HG02759 (cell line): ENCODE measurements around the gene IRF3.
A peak's percentile ranks its signal among the peaks of the same experiment; 100 is the strongest.
"Not testable (repeated sequence)": the region's sequence is repeated elsewhere in the genome, so short reads cannot be mapped to it uniquely, and the experiment has no call there.

Experiments
- ATAC-seq: cut with Tn5 transposase; IDR thresholded peaks from one replicate; pipeline ENCODE4 v1.9.1; 2021; ENCODE audit warnings: mild to moderate bottlenecking, moderate library complexity; ENCODE audit not compliant: unreplicated experiment

Gene IRF3

GRCh38 chr19:49651029-49651819, 14.4 kb downstream of the IRF3 start:
- ATAC-seq: no peak

GRCh38 chr19:49646586-49646985, 19.1 kb downstream of the IRF3 start:
- ATAC-seq: no peak

DNA sequence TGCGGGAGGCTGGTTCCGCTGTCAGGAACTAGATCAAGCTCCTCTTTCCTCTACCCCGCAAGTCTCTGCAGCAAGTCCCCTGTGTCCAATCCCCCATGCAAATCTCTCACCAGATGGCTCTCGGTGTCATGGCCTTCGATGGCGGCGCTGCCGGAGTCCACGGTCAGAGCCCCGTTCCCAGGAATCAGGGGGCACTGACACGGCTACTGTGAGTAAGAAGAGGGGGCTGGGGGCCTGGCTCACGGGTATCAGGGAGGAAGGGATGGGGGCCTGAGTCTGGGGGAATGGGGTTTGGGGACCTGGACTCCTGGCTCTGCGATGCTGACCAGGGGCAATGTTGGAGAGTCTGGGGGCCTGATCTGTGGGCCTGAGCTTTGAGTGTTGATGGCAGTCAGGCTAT, 19.7 kb downstream of the IRF3 start:
- ATAC-seq: no peak

DNA sequence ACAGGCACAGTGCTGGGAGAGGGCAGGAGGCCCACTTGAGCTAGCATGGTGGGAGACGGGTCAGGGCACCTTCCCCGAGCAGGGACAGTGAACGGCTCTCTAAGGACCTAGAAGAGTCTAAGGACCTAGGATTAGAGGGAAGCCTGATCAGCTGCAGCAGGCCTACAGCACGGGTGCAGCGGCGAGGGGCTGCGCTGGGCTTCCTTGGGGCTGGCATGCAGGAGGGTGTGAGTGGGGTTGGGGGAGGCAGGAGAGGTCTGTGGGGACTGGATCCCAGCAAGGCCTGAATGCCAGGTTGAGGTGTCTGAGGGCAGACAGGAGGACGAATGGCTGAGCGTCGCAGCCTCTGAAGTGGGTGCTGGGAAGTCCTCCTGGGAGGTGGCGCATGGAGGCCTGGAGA, 20.1 kb downstream of the IRF3 start:
- ATAC-seq: no peak

- ATAC-seq: no peak
Observed at GRCh38 chr19:49643466-49643865, 22.2 kb downstream of the IRF3 start.

- ATAC-seq: no peak
Observed at GRCh38 chr19:49642492-49643035, 23.1 kb downstream of the IRF3 start.

DNA sequence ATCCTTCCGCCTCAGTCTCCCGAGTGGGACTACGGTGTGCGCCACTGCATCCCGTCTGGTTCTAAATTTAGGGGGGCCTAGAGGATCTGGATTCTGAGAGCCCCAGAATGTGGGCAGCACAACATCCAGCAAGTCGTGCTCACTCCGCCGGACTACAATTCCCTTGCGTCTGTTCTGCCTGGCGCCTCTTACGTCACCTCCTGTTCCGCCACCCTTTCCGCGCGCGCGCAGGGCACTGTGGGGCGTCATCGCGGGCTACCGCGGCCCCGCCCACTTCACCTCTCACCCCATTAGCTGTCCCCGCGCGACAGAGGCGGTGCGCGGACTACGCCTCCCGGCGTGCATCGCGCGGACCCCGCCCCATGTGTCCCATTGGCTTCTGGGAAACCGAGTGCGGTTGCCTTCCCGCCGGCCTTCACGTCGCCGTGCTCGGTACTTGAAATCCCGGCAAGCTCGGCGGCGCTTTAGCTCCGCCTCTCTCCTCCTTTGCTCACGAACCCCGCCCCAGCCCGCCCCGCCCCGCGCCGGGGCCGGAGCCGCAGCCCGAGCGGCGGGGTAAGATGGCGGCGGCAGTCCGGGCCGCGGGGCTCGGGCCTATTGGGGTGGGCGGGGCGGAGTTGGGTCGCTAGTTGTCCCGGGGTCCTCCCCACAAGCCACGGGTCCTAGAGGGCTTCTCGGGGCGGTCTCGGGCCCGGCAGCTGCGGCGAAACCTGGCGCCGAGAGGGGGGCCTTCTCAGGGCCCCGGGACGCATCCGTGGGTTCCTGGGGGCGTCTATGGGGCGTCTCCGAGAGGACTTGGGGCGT, 23.8 kb downstream of the IRF3 start, which contains the start of gene SCAF1:
SCAF1 (plus strand) TSS at position 522 of the 804 bp plus-strand sequence. CDS start 2,818 bp downstream, outside the sequence.
- ATAC-seq: peak; percentile 67

DNA sequence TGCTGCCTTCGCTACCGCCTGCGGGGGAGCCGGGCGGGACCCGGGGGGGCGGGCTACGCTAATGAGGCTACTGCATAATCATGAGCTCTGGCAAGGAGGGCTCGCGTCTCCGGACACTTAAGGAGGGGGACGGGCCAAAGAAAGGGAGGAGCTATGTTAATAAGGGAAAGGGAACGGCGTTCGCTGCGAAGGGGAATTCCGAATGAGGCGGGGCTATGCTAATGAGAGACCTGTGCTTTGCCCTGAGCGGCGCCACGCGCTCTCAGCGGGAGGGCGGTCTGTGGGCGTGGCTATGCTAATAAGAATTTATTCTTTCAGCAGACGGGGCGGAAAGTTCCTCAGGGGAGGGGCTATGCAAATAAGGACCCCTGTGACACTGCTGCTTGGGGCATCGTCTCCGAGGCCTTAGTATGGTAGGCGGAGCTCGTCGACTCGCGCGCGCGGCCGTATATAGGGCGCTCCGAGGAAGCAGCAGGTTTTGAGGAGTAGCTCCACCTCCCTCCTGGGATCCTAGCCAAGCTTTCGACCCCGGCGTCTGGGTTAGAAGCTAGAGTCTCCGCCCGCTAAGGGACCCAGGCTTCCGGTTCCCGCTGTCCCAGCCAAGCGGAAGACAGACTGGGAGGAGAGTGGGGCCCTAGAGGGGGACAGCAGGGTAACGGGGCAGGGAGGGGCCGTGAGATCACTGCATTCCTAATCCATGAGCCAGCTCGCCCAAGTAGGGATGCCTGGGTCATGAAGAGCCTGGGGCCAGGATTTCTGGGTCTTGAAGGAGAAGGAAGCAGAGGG, 25.4 kb downstream of the IRF3 start, which contains the start of gene RRAS:
RRAS (minus strand) TSS at position 31 of the 786 bp plus-strand sequence. CDS start 45 bp downstream, outside the sequence.
- ATAC-seq: peak; percentile 65

DNA sequence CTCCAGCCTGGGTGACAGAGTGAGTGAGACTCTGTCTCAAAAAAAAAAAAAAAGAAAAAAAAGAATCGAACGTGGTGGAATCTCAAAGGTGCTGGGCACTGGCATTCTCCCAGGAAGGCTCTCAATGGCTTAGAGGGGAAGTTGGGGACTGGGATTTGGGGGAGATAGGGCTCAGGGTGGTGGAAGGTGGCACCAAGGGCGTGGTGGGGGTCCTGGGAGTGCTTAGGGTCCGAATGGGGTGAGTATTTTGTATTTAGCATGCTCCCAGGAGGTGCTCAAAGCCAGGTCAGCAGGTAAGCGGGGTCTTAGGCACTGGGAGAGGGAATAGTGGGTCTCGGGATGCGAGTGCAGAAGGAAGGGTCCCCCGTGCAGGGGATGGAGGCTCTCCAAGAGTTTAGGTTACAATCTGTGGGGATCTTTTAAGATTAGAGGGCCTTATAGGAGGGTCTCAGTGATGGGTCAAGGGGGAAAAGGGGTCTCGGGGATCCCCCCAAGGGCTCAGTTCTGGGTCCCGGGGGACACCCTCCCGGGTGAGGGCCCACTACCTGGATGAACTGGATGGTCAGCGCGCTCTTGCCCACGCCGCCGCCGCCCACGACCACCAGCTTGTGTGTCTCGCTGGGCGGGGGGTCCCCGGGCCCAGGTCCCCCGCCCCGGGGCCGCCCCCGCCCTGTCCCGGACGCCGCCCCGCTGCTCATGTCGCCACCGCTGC, 26.1 kb downstream of the IRF3 start:
- ATAC-seq: no peak

DNA sequence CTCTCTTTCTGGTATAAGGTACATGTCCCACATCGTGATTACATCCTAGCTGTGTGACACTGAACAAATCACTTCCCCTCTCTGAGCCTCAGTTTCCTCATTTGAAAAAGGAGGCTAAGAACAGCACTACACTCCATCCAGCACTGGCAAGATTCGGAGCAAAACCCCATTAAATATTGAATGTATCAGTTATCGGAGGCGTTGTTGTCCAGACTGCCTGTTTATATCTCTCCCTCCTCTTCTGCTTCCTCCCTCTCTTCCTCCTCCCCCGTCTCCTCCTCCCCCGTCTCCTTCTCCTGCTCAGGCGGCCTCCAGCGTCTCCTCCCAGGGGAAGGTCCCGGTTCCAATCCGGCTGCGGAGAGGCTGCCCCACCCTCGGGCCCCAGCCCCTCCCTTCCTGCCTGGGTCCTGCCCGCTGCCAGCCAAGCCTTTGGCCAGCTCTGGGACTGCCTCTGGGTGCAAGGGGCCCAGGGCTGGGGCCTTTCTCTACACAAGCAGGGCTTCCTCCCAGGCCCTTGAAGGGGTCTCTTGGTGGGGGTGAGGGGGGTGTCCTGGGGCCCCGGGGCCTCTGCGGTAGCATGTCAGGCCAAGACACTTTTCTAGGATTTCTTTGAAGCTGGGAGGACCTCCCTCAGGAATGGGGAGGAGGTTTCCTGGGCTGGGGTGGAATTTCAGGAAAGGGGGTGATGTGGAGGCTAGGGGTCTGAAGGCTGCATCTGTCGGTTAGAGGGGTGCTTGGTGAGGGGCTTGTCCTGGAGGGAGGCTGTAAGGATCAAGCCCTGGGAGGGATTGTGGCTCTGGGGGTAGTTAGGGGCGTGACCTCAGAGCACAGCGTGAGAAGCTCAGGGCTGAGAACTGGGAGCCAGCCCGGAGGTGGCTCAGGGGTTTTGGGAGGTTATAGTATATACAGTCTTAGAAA, 27.6 kb downstream of the IRF3 start:
- no peak for ATAC-seq

- no peak for ATAC-seq
Observed at GRCh38 chr19:49636233-49636932, 29.3 kb downstream of the IRF3 start.

DNA sequence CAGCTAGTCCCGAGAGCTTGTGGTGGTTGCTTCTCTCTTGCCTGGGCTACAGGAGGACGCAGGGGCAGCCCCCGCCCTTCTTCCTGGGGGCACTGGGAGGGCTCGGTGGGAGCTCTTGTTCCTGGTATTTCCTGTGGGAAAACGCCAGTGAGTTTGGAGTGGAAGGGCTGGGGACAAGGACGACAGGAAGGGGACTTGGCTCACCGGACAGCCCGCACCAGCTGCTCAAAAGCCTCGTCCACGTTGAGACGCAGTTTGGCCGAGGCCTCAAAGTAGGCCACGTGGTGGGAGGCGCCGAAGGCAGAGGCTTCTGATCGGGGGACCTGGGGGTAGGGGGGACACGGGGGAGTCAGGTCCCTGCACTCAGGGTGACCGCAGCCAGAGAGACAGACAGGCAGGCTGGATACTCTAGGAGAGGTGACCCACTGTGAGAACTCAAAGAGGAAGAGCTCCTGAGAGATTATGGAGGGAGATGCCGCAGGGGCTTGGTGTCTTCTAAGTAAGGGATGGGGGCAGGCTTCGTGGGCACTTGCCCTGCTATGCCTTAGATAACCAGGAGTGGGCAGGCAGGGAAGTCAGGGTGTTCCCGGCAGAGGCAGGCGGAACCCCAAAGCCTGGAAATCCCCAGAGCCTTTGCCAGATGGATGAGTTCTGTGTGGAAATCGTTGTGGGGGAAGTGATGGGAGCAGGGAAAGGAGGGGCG, 30.0 kb downstream of the IRF3 start:
- ATAC-seq: no peak

- not testable (repeated sequence) for ATAC-seq
Observed at GRCh38 chr19:49633273-49633672, 32.4 kb downstream of the IRF3 start.

GRCh38 chr19:49632576-49632975, 33.1 kb downstream of the IRF3 start:
- ATAC-seq: no peak

GRCh38 chr19:49631610-49632192, 34.0 kb downstream of the IRF3 start:
- no peak for ATAC-seq

- no peak for ATAC-seq
Observed at GRCh38 chr19:49631014-49631588, 34.6 kb downstream of the IRF3 start.

DNA sequence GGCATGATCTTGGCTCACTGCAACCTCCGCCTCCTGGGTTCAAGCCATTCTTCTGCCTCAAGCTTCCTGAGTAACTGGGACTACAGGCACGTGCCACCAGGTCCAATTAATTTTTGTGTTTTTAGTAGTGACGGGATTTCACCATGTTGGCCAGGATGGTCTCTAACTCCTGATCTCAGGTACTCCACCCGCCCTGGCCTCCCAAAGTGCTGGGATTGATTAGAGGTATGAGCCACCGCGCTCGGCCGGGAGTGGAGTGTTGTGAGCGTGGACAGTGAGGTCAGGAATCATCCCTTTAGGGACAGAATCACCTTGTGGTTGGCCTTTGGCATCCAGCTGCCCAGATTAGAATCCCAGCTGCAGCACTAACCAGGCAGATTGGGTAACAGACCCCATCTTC, 36.0 kb downstream of the IRF3 start:
- ATAC-seq: no peak
